HepG2 (cell line): Measurements from ENCODE around the gene PLB1. TPM values are rescaled to one million over a fixed set of nuclear protein-coding genes. Genes with fewer than 3 reads are reported as not detected.

ENCODE experiments used
- ATAC-seq: fragments of 200-7000 bp; cut with Tn5 transposase; 3 replicates; pipeline ENCODE4 v1.9.1; 2020; ENCODE audit warnings: mild to moderate bottlenecking, moderate library complexity
- BruUV-seq: library from RNA; stranded (reverse); fragments of 400-500 nt; replicated peaks from 2 replicates; lab custom pipeline; 2021; lab: Mats Ljungman, UMichigan
- CTCF ChIA-PET: fragments of 300-600 bp; formaldehyde crosslinking; extraction: SDS; loops from one replicate; lab custom pipeline; 2021; ENCODE audit warnings: low total read pairs, inconsistent platforms, low intra/inter-chr PET ratio; lab: Yijun Ruan, JAX
- POLR2A ChIA-PET: fragments of 350-600 bp; sonication (Branson Sonifier 250); formaldehyde crosslinking; loops from one replicate; lab custom pipeline; 2020; ENCODE audit warnings: antibody characterized with exemption, inconsistent platforms; lab: Yijun Ruan, JAX
- DNase-seq: peaks from one replicate; pipeline ENCODE4 v3.0.0-alpha.2; 2015; ENCODE audit warnings: low spot score
- FAIRE-seq: peaks from 3 replicates; lab custom pipeline; 2011; peaks lifted over from hg19 to GRCh38; lab: Jason Lieb, UNC
- H2AFZ ChIP-seq: one replicate; pipeline ENCODE4 v1.6.1; 2011; ENCODE audit warnings: low read length, inconsistent platforms
- H3K27ac ChIP-seq: fragments of 300-600 bp; 3 replicates; pipeline ENCODE4 v1.8.0; 2011; ENCODE audit warnings: mixed run types, mild to moderate bottlenecking, mixed read lengths, low read length, inconsistent platforms; ENCODE audit not compliant: insufficient read depth; ENCODE audit errors: extremely low read length
- H3K27me3 ChIP-seq, 2 experiments: fragments of 200-600 bp in 1 of 2; 2 replicates in 1 of 2; 3 replicates in 1 of 2; pipeline versions ENCODE4 v1.6.0 to v1.8.0; 2011; ENCODE audit warnings: low read length in 2 of 2, mild to moderate bottlenecking in 2 of 2, moderate library complexity in 2 of 2, inconsistent platforms in 1 of 2; ENCODE audit not compliant: insufficient read depth in 2 of 2, control insufficient read depth in 1 of 2
- H3K36me3 ChIP-seq, 2 experiments: fragments of 200-600 bp in 1 of 2; replicated peaks in 1 of 2; 2 replicates in 1 of 2; 3 replicates in 1 of 2; pipeline versions ENCODE4 v1.5.1 to v1.8.0; 2011; ENCODE audit warnings: low read length in 2 of 2, inconsistent platforms in 1 of 2; ENCODE audit not compliant: insufficient read depth in 2 of 2, control insufficient read depth in 1 of 2
- H3K4me1 ChIP-seq: 2 replicates; pipeline ENCODE4 v1.5.1; 2012; ENCODE audit warnings: low read length, inconsistent platforms; ENCODE audit not compliant: insufficient read depth
- H3K4me2 ChIP-seq: 2 replicates; pipeline ENCODE4 v1.6.0; 2011; ENCODE audit warnings: low read depth, low read length, inconsistent platforms
- H3K4me3 ChIP-seq, 3 experiments: fragments of 200-600 bp in 1 of 3; sonication (generic), shearing (Covaris generic) in 1 of 3; replicated peaks in 1 of 3; 2 replicates each; pipeline ENCODE4 v1.5.1; 2011 to 2016; ENCODE audit warnings: low read length in 3 of 3, inconsistent platforms in 2 of 3, low read depth in 2 of 3, mild to moderate bottlenecking in 2 of 3, control low read depth in 1 of 3, mixed read lengths in 1 of 3; ENCODE audit not compliant: insufficient read depth in 1 of 3
- H3K79me2 ChIP-seq: one replicate; pipeline ENCODE4 v1.6.1; 2011; ENCODE audit warnings: low read length, inconsistent platforms; ENCODE audit not compliant: insufficient read depth
- H3K9ac ChIP-seq: 2 replicates; pipeline ENCODE4 v1.6.0; 2011; ENCODE audit warnings: mild to moderate bottlenecking, low read depth, low read length, inconsistent platforms; ENCODE audit not compliant: insufficient read depth
- H3K9me3 ChIP-seq: 2 replicates; pipeline ENCODE4 v1.5.1; 2012; ENCODE audit warnings: mild to moderate bottlenecking, low read length
- H4K20me1 ChIP-seq: 2 replicates; pipeline ENCODE4 v1.6.0; 2011; ENCODE audit warnings: inconsistent platforms, mild to moderate bottlenecking, low read length, moderate library complexity; ENCODE audit not compliant: insufficient read depth
- CERS6 ChIP-seq: sonication (generic); formaldehyde crosslinking; IDR thresholded peaks from 2 replicates; pipeline ENCODE4 v1.5.0; 2020; ENCODE audit warnings: missing genetic modification reagents
- HOXA9 ChIP-seq: sonication (generic); formaldehyde crosslinking; IDR thresholded peaks from 2 replicates; pipeline ENCODE4 v1.8.1; 2022; ENCODE audit warnings: missing genetic modification reagents, mild to moderate bottlenecking, moderate library complexity, borderline replicate concordance
- KAT2B ChIP-seq: fragments of 150-350 bp; IDR thresholded peaks from 2 replicates; pipeline ENCODE4 v1.6.1; 2014; ENCODE audit warnings: low read depth, low read length, borderline replicate concordance
- LRRFIP1 ChIP-seq: sonication (generic); formaldehyde crosslinking; conservative IDR thresholded peaks from 2 replicates; pipeline ENCODE4 v1.4.0; 2020; ENCODE audit warnings: missing genetic modification reagents
- MBNL3 ChIP-seq: fragments of 250-450 bp; sonication (Bioruptor Pico); conservative IDR thresholded peaks from 2 replicates; pipeline ENCODE4 v1.8.0; 2022; ENCODE audit warnings: mild to moderate bottlenecking, inconsistent platforms
- PAX8 ChIP-seq: sonication (generic); formaldehyde crosslinking; IDR thresholded peaks from 2 replicates; pipeline ENCODE4 v1.8.0; 2022; ENCODE audit warnings: mild to moderate bottlenecking, missing genetic modification reagents, borderline replicate concordance
- SIN3A ChIP-seq: IDR thresholded peaks from 2 replicates; pipeline ENCODE4 v1.6.1; 2011; ENCODE audit warnings: low read depth, mild to moderate bottlenecking, control low read depth, low read length, borderline replicate concordance
- SOX6 ChIP-seq, 2 experiments: fragments of 450-650 bp in 1 of 2; sonication (generic) in 1 of 2; formaldehyde crosslinking in 1 of 2; IDR thresholded peaks; 2 replicates each; pipeline versions ENCODE4 v1.4.0 to v1.6.1; 2017 to 2020; ENCODE audit warnings: antibody characterized with exemption in 1 of 2, mild to moderate bottlenecking in 1 of 2, missing genetic modification reagents in 1 of 2
- TBX2 ChIP-seq: sonication (generic); formaldehyde crosslinking; IDR thresholded peaks from 2 replicates; pipeline ENCODE4 v1.5.0; 2020; ENCODE audit warnings: missing genetic modification reagents, mild to moderate bottlenecking, borderline replicate concordance
- TMF1 ChIP-seq: sonication (generic); formaldehyde crosslinking; IDR thresholded peaks from 2 replicates; pipeline ENCODE4 v1.8.1; 2022; ENCODE audit warnings: low read depth, missing genetic modification reagents
- ZNF317 ChIP-seq: sonication (generic); formaldehyde crosslinking; IDR thresholded peaks from 2 replicates; pipeline ENCODE4 v1.5.0; 2020; ENCODE audit warnings: mild to moderate bottlenecking, missing genetic modification reagents
- WGBS: methylation state at CpG from one replicate; pipeline ENCODE4 v1.1.6; 2017; ENCODE audit warnings: low lambda C conversion rate; 5-methylcytosine and 5-hydroxymethylcytosine counted together
- in situ Hi-C: cut with HindIII; loops from 2 replicates; pipeline ENCODE4 v1.10.0; 2017; ENCODE audit warnings: low pct_unique_long_range_greater_than_20kb; ENCODE audit not compliant: extremely low pct_ligation_motif_present
- intact Hi-C: fragments of 100-400 bp; cut with micrococcal nuclease; formaldehyde crosslinking; loops from one replicate; pipeline ENCODE4 v1.10.0; 2022; ENCODE audit not compliant: unreplicated experiment
- polyA plus RNA-seq, 8 experiments: library from polyadenylated mRNA; depleted of rRNA in 3 of 8; stranded (reverse) in 7 of 8; unstranded in 1 of 8; fragments of >200 nt; fragmentation: Illumina TruSeq in 4 of 8; extraction: Trizol in 4 of 8; gene quantifications; 2 replicates each; pipeline versions ENCODE4 v1.2.1 to v1.2.3, GENCODE V29; 2011 to 2016; ENCODE audit warnings: low read depth in 4 of 8, missing spikeins in 1 of 8, mixed read lengths in 1 of 8; ENCODE audit not compliant: insufficient read depth in 1 of 8
- total RNA-seq, 5 experiments: library from RNA; depleted of rRNA; stranded (reverse); fragments of >200 nt; fragmentation: Illumina TruSeq; extraction: Trizol; gene quantifications; 2 replicates each; pipeline ENCODE4 v1.2.3, GENCODE V29; 2016; ENCODE audit warnings: low read depth in 1 of 5
- TF ChIP-seq, protein P1 (sequence below): sonication (generic); formaldehyde crosslinking; IDR thresholded peaks from 2 replicates; pipeline ENCODE4 v1.5.1; 2020; ENCODE audit warnings: missing genetic modification reagents, mild to moderate bottlenecking, borderline replicate concordance
- TF ChIP-seq, protein P2 (sequence below): sonication (generic); formaldehyde crosslinking; IDR thresholded peaks from 2 replicates; pipeline ENCODE4 v1.4.0; 2020; ENCODE audit warnings: mild to moderate bottlenecking, missing genetic modification reagents
- TF ChIP-seq, protein P3 (sequence below): sonication (generic); formaldehyde crosslinking; conservative IDR thresholded peaks from 2 replicates; pipeline ENCODE4 v1.8.0; 2022; ENCODE audit warnings: low read depth, missing genetic modification reagents

The PLB1 gene
- total and polyA plus RNA-seq, 2 of the 13 experiments (the other 11 are each of a cell fraction or from before 2014, with no cell fraction given): 0.20 to 1.8 TPM

DNA sequence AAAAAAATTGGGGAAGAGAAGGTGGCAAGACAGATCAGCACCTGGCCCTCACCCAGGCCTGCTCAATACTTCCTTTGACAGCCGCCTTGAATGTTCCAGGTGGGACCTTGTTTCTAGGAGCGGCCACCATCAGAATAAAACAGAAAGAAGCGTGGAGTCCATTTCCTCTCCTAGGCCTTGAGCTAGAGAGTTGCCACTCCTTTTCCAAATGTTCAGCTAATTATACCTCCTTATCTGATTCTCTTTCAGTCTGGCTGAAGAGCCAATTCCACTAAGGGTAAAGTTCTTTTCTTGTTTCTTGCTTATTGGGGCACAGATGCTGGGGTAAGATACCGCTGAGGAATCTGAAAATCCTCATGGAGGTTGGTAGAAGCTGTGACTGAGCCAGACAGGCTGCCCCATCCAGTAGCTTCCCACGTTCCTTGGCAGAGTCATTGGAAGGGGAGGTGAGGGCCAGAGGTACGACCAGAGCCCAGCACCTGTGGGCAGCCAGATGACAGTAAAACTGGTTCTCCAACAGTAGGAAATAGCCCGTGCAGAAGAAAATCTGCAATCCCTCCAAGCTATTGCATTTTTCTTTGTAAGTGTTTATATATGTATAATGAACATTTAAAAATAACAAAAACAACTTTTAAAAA is 51.5 kb downstream of the PLB1 start:
- peaks cover 0 to 13% of the 10 kb centered on the region in 2 experiments; a peak in 2 of 5 replicates for H3K27me3 ChIP-seq
- H4K20me1 ChIP-seq: no peaks in the 10 kb centered on the region
- POLR2A ChIA-PET: no interaction called here
- no peaks in the 10 kb centered on the region for H3K79me2 ChIP-seq
- WGBS: 53% methylated on average over 7 of the region's 7 CpGs
- H3K9me3 ChIP-seq: no peaks in the 10 kb centered on the region
- FAIRE-seq (no peak), ATAC-seq (no peak), DNase-seq (no peak)
- CTCF ChIA-PET: no interaction called here
- no peak overlapping the region for H3K9ac ChIP-seq
- in situ Hi-C loops: no loop called here
- no peak overlapping the region for H3K4me2 ChIP-seq
- intact Hi-C loops: no loop called here
- peaks cover 41% of the 10 kb centered on the region for H3K4me1 ChIP-seq
- H3K27ac ChIP-seq: no peak overlapping the region
- no peak overlapping the region for H3K4me3 ChIP-seq
- BruUV-seq: no TSS peak
- no peaks in the 10 kb centered on the region for H3K36me3 ChIP-seq
- H2AFZ ChIP-seq: no peak overlapping the region
- TF ChIP-seq LRRFIP1 (CRISPR knock-in tag) (no peak), HOXA9 (CRISPR knock-in tag) (no peak), SOX6 (IDR thresholded peaks at IDR 0.05) (no peak), SOX6 (CRISPR knock-in tag; IDR thresholded peaks at IDR 0.05) (no peak), PAX8 (CRISPR knock-in tag) (no peak), MBNL3 (CRISPR knock-in tag) (no peak), CERS6 (CRISPR knock-in tag) (no peak), TMF1 (CRISPR knock-in tag) (no peak), ZNF317 (CRISPR knock-in tag) (no peak), TBX2 (CRISPR knock-in tag) (no peak), KAT2B (no peak), SIN3A (no peak)
- TF ChIP-seq, protein P1, sequence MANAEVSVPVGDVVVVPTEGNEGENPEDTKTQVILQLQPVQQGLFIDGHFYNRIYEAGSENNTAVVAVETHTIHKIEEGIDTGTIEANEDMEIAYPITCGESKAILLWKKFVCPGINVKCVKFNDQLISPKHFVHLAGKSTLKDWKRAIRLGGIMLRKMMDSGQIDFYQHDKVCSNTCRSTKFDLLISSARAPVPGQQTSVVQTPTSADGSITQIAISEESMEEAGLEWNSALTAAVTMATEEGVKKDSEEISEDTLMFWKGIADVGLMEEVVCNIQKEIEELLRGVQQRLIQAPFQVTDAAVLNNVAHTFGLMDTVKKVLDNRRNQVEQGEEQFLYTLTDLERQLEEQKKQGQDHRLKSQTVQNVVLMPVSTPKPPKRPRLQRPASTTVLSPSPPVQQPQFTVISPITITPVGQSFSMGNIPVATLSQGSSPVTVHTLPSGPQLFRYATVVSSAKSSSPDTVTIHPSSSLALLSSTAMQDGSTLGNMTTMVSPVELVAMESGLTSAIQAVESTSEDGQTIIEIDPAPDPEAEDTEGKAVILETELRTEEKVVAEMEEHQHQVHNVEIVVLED: no peak
- TF ChIP-seq, protein P2, sequence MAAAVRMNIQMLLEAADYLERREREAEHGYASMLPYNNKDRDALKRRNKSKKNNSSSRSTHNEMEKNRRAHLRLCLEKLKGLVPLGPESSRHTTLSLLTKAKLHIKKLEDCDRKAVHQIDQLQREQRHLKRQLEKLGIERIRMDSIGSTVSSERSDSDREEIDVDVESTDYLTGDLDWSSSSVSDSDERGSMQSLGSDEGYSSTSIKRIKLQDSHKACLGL: no peak
- TF ChIP-seq, protein P3, sequence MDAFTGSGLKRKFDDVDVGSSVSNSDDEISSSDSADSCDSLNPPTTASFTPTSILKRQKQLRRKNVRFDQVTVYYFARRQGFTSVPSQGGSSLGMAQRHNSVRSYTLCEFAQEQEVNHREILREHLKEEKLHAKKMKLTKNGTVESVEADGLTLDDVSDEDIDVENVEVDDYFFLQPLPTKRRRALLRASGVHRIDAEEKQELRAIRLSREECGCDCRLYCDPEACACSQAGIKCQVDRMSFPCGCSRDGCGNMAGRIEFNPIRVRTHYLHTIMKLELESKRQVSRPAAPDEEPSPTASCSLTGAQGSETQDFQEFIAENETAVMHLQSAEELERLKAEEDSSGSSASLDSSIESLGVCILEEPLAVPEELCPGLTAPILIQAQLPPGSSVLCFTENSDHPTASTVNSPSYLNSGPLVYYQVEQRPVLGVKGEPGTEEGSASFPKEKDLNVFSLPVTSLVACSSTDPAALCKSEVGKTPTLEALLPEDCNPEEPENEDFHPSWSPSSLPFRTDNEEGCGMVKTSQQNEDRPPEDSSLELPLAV (CRISPR knock-in tag): no peak
